H9 (cell line): Measurements from ENCODE around the gene INSYN2B. TPM values are rescaled to one million over a fixed set of nuclear protein-coding genes. Genes with fewer than 3 reads are reported as not detected.

Experiments
- DNase-seq: peaks from one replicate; pipeline ENCODE4 v3.0.0-alpha.2; 2017
- H2AFZ ChIP-seq: one replicate; pipeline ENCODE4 v1.6.1; 2013; ENCODE audit warnings: mild to moderate bottlenecking, low read length, control low read depth, moderate library complexity
- H2AK5ac ChIP-seq: 2 replicates; pipeline ENCODE4 v1.6.1; 2013; ENCODE audit warnings: low read length, control low read depth, mixed read lengths; ENCODE audit not compliant: insufficient read length
- H2BK120ac ChIP-seq: one replicate; pipeline ENCODE4 v1.6.1; 2013; ENCODE audit warnings: low read depth, mild to moderate bottlenecking, low read length, control low read depth, inconsistent platforms; ENCODE audit not compliant: poor library complexity, severe bottlenecking
- H2BK12ac ChIP-seq: 2 replicates; pipeline ENCODE4 v1.6.1; 2013; ENCODE audit warnings: low read length, control low read depth, mixed read lengths, low read depth; ENCODE audit not compliant: insufficient read length
- H2BK15ac ChIP-seq: 2 replicates; pipeline ENCODE4 v1.6.1; 2013; ENCODE audit warnings: low read depth, low read length, control low read depth
- H2BK20ac ChIP-seq: one replicate; pipeline ENCODE4 v1.6.1; 2013; ENCODE audit warnings: low read depth, mild to moderate bottlenecking, low read length, control low read depth, inconsistent platforms; ENCODE audit not compliant: poor library complexity, severe bottlenecking
- H2BK5ac ChIP-seq: 2 replicates; pipeline ENCODE4 v1.6.1; 2013; ENCODE audit warnings: low read length, control low read depth, mixed read lengths; ENCODE audit not compliant: insufficient read length
- H3K14ac ChIP-seq: 2 replicates; pipeline ENCODE4 v1.6.1; 2013; ENCODE audit warnings: low read length, control low read depth; ENCODE audit not compliant: insufficient read depth
- H3K18ac ChIP-seq: 2 replicates; pipeline ENCODE4 v1.6.1; 2013; ENCODE audit warnings: low read depth, mild to moderate bottlenecking, mixed read lengths, low read length, control low read depth; ENCODE audit not compliant: insufficient read length
- H3K23ac ChIP-seq: 2 replicates; pipeline ENCODE4 v1.6.1; 2013; ENCODE audit warnings: low read length, control low read depth, mixed read lengths, low read depth; ENCODE audit not compliant: insufficient read length
- H3K23me2 ChIP-seq: 2 replicates; pipeline ENCODE4 v1.6.1; 2013; ENCODE audit warnings: low read depth, mild to moderate bottlenecking, mixed read lengths, low read length, control low read depth; ENCODE audit not compliant: insufficient read length, poor library complexity, severe bottlenecking
- H3K27ac ChIP-seq: 2 replicates; pipeline ENCODE4 v1.5.1; 2013; ENCODE audit warnings: low read length, control low read depth, mixed read lengths, low read depth; ENCODE audit not compliant: insufficient read length
- H3K27me3 ChIP-seq: 2 replicates; pipeline ENCODE4 v1.6.1; 2013; ENCODE audit warnings: low read length, control low read depth, inconsistent platforms; ENCODE audit not compliant: insufficient read depth
- H3K4ac ChIP-seq: 2 replicates; pipeline ENCODE4 v1.6.1; 2013; ENCODE audit warnings: low read depth, mild to moderate bottlenecking, control low read depth, inconsistent platforms, low read length, moderate library complexity
- H3K4me1 ChIP-seq: 2 replicates; pipeline ENCODE4 v1.6.1; 2013; ENCODE audit warnings: low read length, control low read depth, inconsistent platforms; ENCODE audit not compliant: insufficient read depth
- H3K4me2 ChIP-seq: 2 replicates; pipeline ENCODE4 v1.6.1; 2013; ENCODE audit warnings: low read length, control low read depth, mixed read lengths; ENCODE audit not compliant: insufficient read length, insufficient read depth
- H3K56ac ChIP-seq: 2 replicates; pipeline ENCODE4 v1.6.1; 2013; ENCODE audit warnings: low read depth, mild to moderate bottlenecking, mixed read lengths, low read length, control low read depth; ENCODE audit not compliant: insufficient read length
- H3K79me1 ChIP-seq: 2 replicates; pipeline ENCODE4 v1.6.1; 2013; ENCODE audit warnings: low read depth, mild to moderate bottlenecking, moderate library complexity, low read length, control low read depth, inconsistent platforms; ENCODE audit not compliant: insufficient read depth, poor library complexity, severe bottlenecking
- H3K79me2 ChIP-seq: 2 replicates; pipeline ENCODE4 v1.6.1; 2013; ENCODE audit warnings: low read length, control low read depth, inconsistent platforms; ENCODE audit not compliant: insufficient read depth
- H3K9ac ChIP-seq: 2 replicates; pipeline ENCODE4 v1.6.1; 2013; ENCODE audit warnings: low read length, control low read depth, mixed read lengths; ENCODE audit not compliant: insufficient read length; ENCODE audit errors: extremely low read depth
- H3K9me3 ChIP-seq: one replicate; pipeline ENCODE4 v1.6.1; 2013; ENCODE audit warnings: low read depth, low read length, inconsistent platforms; ENCODE audit not compliant: control insufficient read depth
- H3T11ph ChIP-seq: one replicate; pipeline ENCODE4 v1.6.1; 2013; ENCODE audit warnings: mild to moderate bottlenecking, low read length, control low read depth, inconsistent platforms
- H4K20me1 ChIP-seq: one replicate; pipeline ENCODE4 v1.6.1; 2013; ENCODE audit not compliant: control insufficient read depth, insufficient read length, insufficient read depth
- H4K5ac ChIP-seq: 2 replicates; pipeline ENCODE4 v1.6.1; 2013; ENCODE audit warnings: low read depth, mild to moderate bottlenecking, mixed read lengths, low read length, control low read depth; ENCODE audit not compliant: insufficient read length
- H4K8ac ChIP-seq: replicated peaks from 2 replicates; pipeline ENCODE4 v1.6.1; 2013; ENCODE audit warnings: low read length, control low read depth, mixed read lengths, low read depth; ENCODE audit not compliant: insufficient read length
- H4K91ac ChIP-seq: 2 replicates; pipeline ENCODE4 v1.6.1; 2013; ENCODE audit warnings: low read depth, mild to moderate bottlenecking, moderate library complexity, mixed read lengths, low read length, control low read depth; ENCODE audit not compliant: insufficient read length
- H3K27ac Mint-ChIP-seq, 3 experiments: 2 replicates in 2 of 3; 3 replicates in 1 of 3; pipeline ENCODE4 v1.8.0; 2020 to 2021; ENCODE audit warnings: mixed read lengths in 3 of 3, mild to moderate bottlenecking in 1 of 3, moderate library complexity in 1 of 3
- H3K27me3 Mint-ChIP-seq: 2 replicates; pipeline ENCODE4 v1.8.0; 2021; ENCODE audit warnings: low read depth, mild to moderate bottlenecking, moderate library complexity, mixed read lengths
- H3K36me3 Mint-ChIP-seq, 3 experiments: 2 replicates in 2 of 3; 3 replicates in 1 of 3; pipeline ENCODE4 v1.8.0; 2020 to 2021; ENCODE audit warnings: low read depth in 3 of 3, mixed read lengths in 3 of 3; ENCODE audit not compliant: insufficient read depth in 1 of 3
- H3K4me1 Mint-ChIP-seq, 2 experiments: 2 replicates each; pipeline ENCODE4 v1.8.0; 2020; ENCODE audit warnings: mixed read lengths in 2 of 2
- H3K4me3 Mint-ChIP-seq, 2 experiments: 2 replicates in 1 of 2; 3 replicates in 1 of 2; pipeline ENCODE4 v1.8.0; 2020 to 2021; ENCODE audit warnings: mild to moderate bottlenecking in 2 of 2, mixed read lengths in 2 of 2, moderate library complexity in 1 of 2
- H3K9me3 Mint-ChIP-seq, 2 experiments: 2 replicates in 1 of 2; 3 replicates in 1 of 2; pipeline ENCODE4 v1.8.0; 2020; ENCODE audit warnings: mild to moderate bottlenecking in 2 of 2, mixed read lengths in 2 of 2, moderate library complexity in 1 of 2
- CTCF ChIP-seq: fragments of 200-600 bp; sonication (generic); conservative IDR thresholded peaks from 3 replicates; pipeline ENCODE4 v1.8.0; 2021; ENCODE audit warnings: antibody characterized with exemption, mild to moderate bottlenecking
- whole genome bisulfite sequencing: extraction: QIAGEN DNeasy Blood & Tissue Kit; methylation state at CpG from one replicate; pipeline ENCODE4 v1.1.7; 2013; ENCODE audit warnings: missing lambda C conversion rate, low lambda C conversion rate, mixed read lengths; ENCODE audit not compliant: insufficient read length; ENCODE audit errors: extremely low coverage; 5-methylcytosine and 5-hydroxymethylcytosine counted together
- total RNA-seq: library from RNA; stranded (reverse); gene quantifications from 2 replicates; pipeline ENCODE4 v1.2.1, GENCODE V29; 2021

The INSYN2B gene
- total RNA-seq, 1 experiment from 2014 or later: not detected

GRCh38 chr5:169897481-169897880 is 82.8 kb downstream of the INSYN2B start:
- Histone ChIP-seq H2AK5ac (no peak overlapping the region), H3K18ac (no peak overlapping the region), H3K23ac (no peak overlapping the region), H3K56ac (no peak overlapping the region), H3K79me2 (no peaks in the 10 kb centered on the region), H2BK12ac (no peak overlapping the region), H3K9me3 (no peaks in the 10 kb centered on the region), H3K14ac (no peak overlapping the region), H3K27ac (no peak overlapping the region), H3K4me2 (no peak overlapping the region), H4K8ac (no peak overlapping the region), H4K20me1 (no peaks in the 10 kb centered on the region), H3K9ac (no peak overlapping the region), H3K4ac (no peak overlapping the region), H4K91ac (no peak overlapping the region), H2BK5ac (no peak overlapping the region), H2AFZ (no peak overlapping the region), H3K79me1 (no peaks in the 10 kb centered on the region), H2BK120ac (no peak overlapping the region), H2BK15ac (no peak overlapping the region), H3K4me1 (no peaks in the 10 kb centered on the region), H3T11ph (no peak overlapping the region), H3K23me2 (no peaks in the 10 kb centered on the region), H2BK20ac (no peak overlapping the region), H4K5ac (no peak overlapping the region), H3K27me3 (no peaks in the 10 kb centered on the region)
- peaks cover 5 to 8% of the 10 kb centered on the region in 2 experiments; a peak in 1 of 4 replicates for H3K4me1 Mint-ChIP-seq
- H3K36me3 Mint-ChIP-seq: no peaks in the 10 kb centered on the region
- H3K4me3 Mint-ChIP-seq: no peak overlapping the region
- WGBS: no CpG with 5 or more reads among the region's 4 CpGs
- H3K27ac Mint-ChIP-seq: no peak overlapping the region
- H3K27me3 Mint-ChIP-seq: no peaks in the 10 kb centered on the region; the same call in 1 of the 2 replicates
- TF ChIP-seq CTCF: no peak
- no peaks in the 10 kb centered on the region; a peak in 1 of 5 replicates for H3K9me3 Mint-ChIP-seq
- no peak for DNase-seq
